SU-DHL-6 (cell line): ENCODE measurements around the gene SESN1.

Experiments used
- CTCF ChIP-seq: fragments of 200-600 bp; sonication (generic); IDR thresholded peaks from one replicate; pipeline ENCODE4 v1.5.1; 2017; ENCODE audit warnings: antibody characterized with exemption, mild to moderate bottlenecking, low read length, moderate library complexity; ENCODE audit not compliant: insufficient read depth, poor library complexity, severe bottlenecking
- EZH2phosphoT487 ChIP-seq: fragments of 200-600 bp; sonication (generic), shearing (Covaris generic); conservative IDR thresholded peaks from 2 replicates; pipeline ENCODE4 v1.6.1; 2018; ENCODE audit warnings: mild to moderate bottlenecking, antibody characterized with exemption, low read length, moderate library complexity, mixed read lengths

GRCh38 chr6:109051301-109052017 is 43.2 kb downstream of the SESN1 start:
- no peak for TF ChIP-seq CTCF
- TF ChIP-seq EZH2phosphoT487 = no peak
